COR-L47 (cell line): Measurements from ENCODE around the gene CA10.

Source experiments
- DNase-seq: peaks from one replicate; lab custom pipeline; 2025; lab: John Stamatoyannopoulos, UW

The CA10 gene

GRCh38 chr17:51676691-51677487, 481.6 kb downstream of the CA10 start:
- no peak for DNase-seq

- peak; percentile 45 for DNase-seq
Measured at GRCh38 chr17:51674579-51675255, 483.8 kb downstream of the CA10 start.

GRCh38 chr17:51673070-51673469, 485.4 kb downstream of the CA10 start:
- DNase-seq, result no peak

- peak; percentile 27 for DNase-seq
Measured at GRCh38 chr17:51672065-51672464, 486.4 kb downstream of the CA10 start.

GRCh38 chr17:51670899-51671298, 487.6 kb downstream of the CA10 start:
- DNase-seq, result no peak

GRCh38 chr17:51668963-51669246, 489.6 kb downstream of the CA10 start:
- no peak for DNase-seq

- DNase-seq, result no peak
Measured at GRCh38 chr17:51668155-51668962, 490.2 kb downstream of the CA10 start.

GRCh38 chr17:51667706-51668083, 490.8 kb downstream of the CA10 start:
- no peak for DNase-seq

- no peak for DNase-seq
Measured at GRCh38 chr17:51666971-51667705, 491.4 kb downstream of the CA10 start.

GRCh38 chr17:51662204-51663056, 496.1 kb downstream of the CA10 start:
- no peak for DNase-seq

- DNase-seq, result no peak
Measured at GRCh38 chr17:51661403-51661802, 497.1 kb downstream of the CA10 start.

- no peak for DNase-seq
Measured at GRCh38 chr17:51660266-51660665, 498.2 kb downstream of the CA10 start.

GRCh38 chr17:51657224-51657623, 501.3 kb downstream of the CA10 start:
- DNase-seq, result no peak

GRCh38 chr17:51653878-51654277, 504.6 kb downstream of the CA10 start:
- no peak for DNase-seq

- DNase-seq, result no peak
Measured at GRCh38 chr17:51652529-51652928, 506.0 kb downstream of the CA10 start.

- no peak for DNase-seq
Measured at GRCh38 chr17:51651513-51652298, 506.8 kb downstream of the CA10 start.

- no peak for DNase-seq
Measured at GRCh38 chr17:51650772-51651171, 507.7 kb downstream of the CA10 start.

GRCh38 chr17:51650202-51650601, 508.3 kb downstream of the CA10 start:
- no peak for DNase-seq

- no peak for DNase-seq
Measured at GRCh38 chr17:51647826-51648225, 510.7 kb downstream of the CA10 start.

GRCh38 chr17:51647067-51647466, 511.4 kb downstream of the CA10 start:
- DNase-seq, result no peak

- DNase-seq, result no peak
Measured at GRCh38 chr17:51646539-51646938, 512.0 kb downstream of the CA10 start.
